ELF-1 (cell line): ENCODE measurements around the gene AXIN1.
A peak's percentile ranks its signal among the peaks of the same experiment; 100 is the strongest.

ENCODE experiments used
- DNase-seq: peaks from one replicate; pipeline ENCODE4 v3.0.0-alpha.2; 2016; ENCODE audit warnings: low read depth, low spot score

AXIN1 gene

GRCh38 chr16:305916-306626 is 46.5 kb downstream of the AXIN1 start:
- DNase-seq: no peak

- DNase-seq: peak; percentile 17
These were observed 48.6 kb downstream of the AXIN1 start for GRCh38 chr16:303760-304505.

GRCh38 chr16:301950-302349 is 50.6 kb downstream of the AXIN1 start:
- DNase-seq: no peak

GRCh38 chr16:301235-301634 is 51.3 kb downstream of the AXIN1 start:
- DNase-seq: no peak

GRCh38 chr16:297832-298231 is 54.7 kb downstream of the AXIN1 start:
- DNase-seq: no peak

GRCh38 chr16:296806-297510 is 55.6 kb downstream of the AXIN1 start:
- DNase-seq: no peak

- DNase-seq: no peak
These were observed 56.2 kb downstream of the AXIN1 start for GRCh38 chr16:296276-296675.

GRCh38 chr16:293043-293775 is 59.3 kb downstream of the AXIN1 start:
- DNase-seq: no peak

GRCh38 chr16:291539-291938 is 61.0 kb downstream of the AXIN1 start:
- no peak for DNase-seq

GRCh38 chr16:290681-291405 is 61.7 kb downstream of the AXIN1 start:
- DNase-seq: no peak

- no peak for DNase-seq
These were observed 62.4 kb downstream of the AXIN1 start for GRCh38 chr16:290015-290680.

GRCh38 chr16:289395-289997 is 63.0 kb downstream of the AXIN1 start:
- DNase-seq: no peak

- no peak for DNase-seq
These were observed 64.3 kb downstream of the AXIN1 start for GRCh38 chr16:287981-288920.

- DNase-seq: no peak
These were observed 65.2 kb downstream of the AXIN1 start for GRCh38 chr16:287298-287811.

GRCh38 chr16:286491-287297 is 65.8 kb downstream of the AXIN1 start:
- no peak for DNase-seq

GRCh38 chr16:285146-286055 is 67.1 kb downstream of the AXIN1 start:
- DNase-seq: no peak
